SH-SY5Y (cell line): ENCODE results near the gene PRSS21.

Source experiments
- GATA2 ChIP-seq: IDR thresholded peaks from 2 replicates; pipeline ENCODE4 v1.6.1; 2011; ENCODE audit warnings: mild to moderate bottlenecking, low read depth, low read length
- GATA3 ChIP-seq: IDR thresholded peaks from 2 replicates; pipeline ENCODE4 v1.6.1; 2011; ENCODE audit warnings: low read depth, mild to moderate bottlenecking, low read length, moderate library complexity

DNA sequence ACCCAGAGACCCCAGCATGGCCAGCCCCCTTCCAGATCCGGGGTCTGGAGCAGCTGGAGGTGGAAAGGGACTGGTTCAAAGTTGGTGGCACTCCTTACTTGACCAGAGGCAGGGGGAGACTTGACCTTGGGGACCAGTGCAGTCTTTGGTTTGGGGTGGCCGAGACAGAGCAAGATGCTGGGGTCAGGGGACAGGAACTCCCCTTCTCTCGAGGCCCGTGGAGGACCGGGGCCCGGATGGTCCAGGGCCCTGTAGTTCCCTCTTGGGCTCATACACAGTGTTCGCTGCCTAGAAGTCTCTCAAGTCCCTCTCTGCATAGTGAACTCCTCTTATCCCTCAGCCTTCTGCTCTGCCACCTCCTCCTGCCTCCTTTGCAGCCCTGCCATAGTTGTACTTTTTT, 29.1 kb upstream of the PRSS21 start:
- TF ChIP-seq GATA2 = no peak
- TF ChIP-seq GATA3 = no peak
